ENCODE results near the gene FRAT1.

GRCh38 chr10:97327348-97328294 lies 8.6 kb downstream of the FRAT1 start:
- TF ChIP-seq POLR2A (IDR thresholded peaks at IDR 0.05) = no peak
- no peak for TF ChIP-seq CTCF (IDR thresholded peaks at IDR 0.05)

Data from uterus (tissue), 2 donors.